HepG2 (cell line): ENCODE measurements around the gene P2RY6. TPM values are rescaled to one million over a fixed set of nuclear protein-coding genes. Genes with fewer than 3 reads are reported as not detected.

Source experiments
- HOXA3 ChIP-seq: sonication (generic); formaldehyde crosslinking; IDR thresholded peaks from 2 replicates; pipeline ENCODE4 v1.5.0; 2020; ENCODE audit warnings: missing genetic modification reagents
- JDP2 ChIP-seq: sonication (generic); formaldehyde crosslinking; IDR thresholded peaks from 2 replicates; pipeline ENCODE4 v1.8.1; 2022; ENCODE audit warnings: missing genetic modification reagents, borderline replicate concordance
- KDM3A ChIP-seq: IDR thresholded peaks from 2 replicates; pipeline ENCODE4 v1.6.1; 2018; ENCODE audit warnings: low read depth, missing compliant biosample characterization
- KDM4B ChIP-seq: sonication (generic); formaldehyde crosslinking; IDR thresholded peaks from 2 replicates; pipeline ENCODE4 v1.4.0; 2020; ENCODE audit warnings: missing genetic modification reagents
- MAFK ChIP-seq, 2 experiments: IDR thresholded peaks in 1 of 2; conservative IDR thresholded peaks in 1 of 2; 2 replicates each; pipeline ENCODE4 v1.6.1; 2011; ENCODE audit warnings: improper control_type of control experiment in 2 of 2, low read length in 2 of 2
- MEF2D ChIP-seq: sonication (generic); formaldehyde crosslinking; IDR thresholded peaks from 2 replicates; pipeline ENCODE4 v1.5.1; 2020; ENCODE audit warnings: mild to moderate bottlenecking, missing genetic modification reagents
- MXD4 ChIP-seq: IDR thresholded peaks from 2 replicates; pipeline ENCODE4 v1.6.1; 2016; ENCODE audit warnings: mild to moderate bottlenecking, missing biosample characterization, missing genetic modification reagents
- NFATC3 ChIP-seq: sonication (generic); formaldehyde crosslinking; IDR thresholded peaks from 2 replicates; pipeline ENCODE4 v1.5.1; 2020; ENCODE audit warnings: mild to moderate bottlenecking, missing genetic modification reagents
- PRDM10 ChIP-seq: sonication (generic); formaldehyde crosslinking; IDR thresholded peaks from 2 replicates; pipeline ENCODE4 v1.4.0; 2020; ENCODE audit warnings: low read depth, missing genetic modification reagents
- RFX1 ChIP-seq: fragments of 450-650 bp; IDR thresholded peaks from 2 replicates; pipeline ENCODE4 v1.6.1; 2017
- SUZ12 ChIP-seq: fragments of 150-350 bp; IDR thresholded peaks from 2 replicates; pipeline ENCODE4 v1.6.1; 2014; ENCODE audit warnings: low read depth, low read length
- YEATS4 ChIP-seq: sonication (generic); formaldehyde crosslinking; IDR thresholded peaks from 2 replicates; pipeline ENCODE4 v1.4.0; 2020; ENCODE audit warnings: missing genetic modification reagents, borderline replicate concordance
- ZFP36 ChIP-seq: fragments of 150-350 bp; IDR thresholded peaks from 2 replicates; pipeline ENCODE4 v1.6.1; 2018; ENCODE audit warnings: borderline replicate concordance, low read length, low read depth; ENCODE audit not compliant: partially characterized antibody
- ZMYM3 ChIP-seq: sonication (generic); formaldehyde crosslinking; IDR thresholded peaks from 2 replicates; pipeline ENCODE4 v1.5.1; 2020; ENCODE audit warnings: mild to moderate bottlenecking, missing genetic modification reagents
- ZNF121 ChIP-seq: sonication (generic); formaldehyde crosslinking; IDR thresholded peaks from 2 replicates; pipeline ENCODE4 v1.5.0; 2020; ENCODE audit warnings: mild to moderate bottlenecking, missing genetic modification reagents
- ZNF281 ChIP-seq: sonication (generic); formaldehyde crosslinking; IDR thresholded peaks from 2 replicates; pipeline ENCODE4 v1.4.0; 2020; ENCODE audit warnings: missing genetic modification reagents, borderline replicate concordance
- ZNF451 ChIP-seq: sonication (generic); formaldehyde crosslinking; IDR thresholded peaks from 2 replicates; pipeline ENCODE4 v1.5.0; 2020; ENCODE audit warnings: mild to moderate bottlenecking, missing genetic modification reagents
- ZNF629 ChIP-seq: sonication (generic); formaldehyde crosslinking; conservative IDR thresholded peaks from 2 replicates; pipeline ENCODE4 v1.5.0; 2020; ENCODE audit warnings: missing genetic modification reagents
- ZNF724P ChIP-seq: sonication (generic); formaldehyde crosslinking; IDR thresholded peaks from 2 replicates; pipeline ENCODE4 v1.8.0; 2022; ENCODE audit warnings: missing genetic modification reagents, borderline replicate concordance
- ZNF747 ChIP-seq: sonication (generic); formaldehyde crosslinking; IDR thresholded peaks from 2 replicates; pipeline ENCODE4 v1.8.1; 2023; ENCODE audit warnings: missing genetic modification reagents, mild to moderate bottlenecking, borderline replicate concordance
- ZNF780A ChIP-seq: sonication (generic); formaldehyde crosslinking; IDR thresholded peaks from 2 replicates; pipeline ENCODE4 v1.8.0; 2022; ENCODE audit warnings: mild to moderate bottlenecking, missing genetic modification reagents, moderate library complexity
- ZNF792 ChIP-seq: IDR thresholded peaks from 2 replicates; pipeline ENCODE4 v1.6.1; 2016
- ZNF841 ChIP-seq: sonication (generic); formaldehyde crosslinking; IDR thresholded peaks from 2 replicates; pipeline ENCODE4 v1.8.1; 2023; ENCODE audit warnings: missing genetic modification reagents, borderline replicate concordance
- ZSCAN29 ChIP-seq: sonication (generic); formaldehyde crosslinking; conservative IDR thresholded peaks from 2 replicates; pipeline ENCODE4 v1.4.0; 2020; ENCODE audit warnings: mild to moderate bottlenecking, missing genetic modification reagents
- polyA plus RNA-seq, 8 experiments: library from polyadenylated mRNA; depleted of rRNA in 3 of 8; stranded (reverse) in 7 of 8; unstranded in 1 of 8; fragments of >200 nt; fragmentation: Illumina TruSeq in 4 of 8; extraction: Trizol in 4 of 8; gene quantifications; 2 replicates each; pipeline versions ENCODE4 v1.2.1 to v1.2.3, GENCODE V29; 2011 to 2016; ENCODE audit warnings: low read depth in 4 of 8, missing spikeins in 1 of 8, mixed read lengths in 1 of 8; ENCODE audit not compliant: insufficient read depth in 1 of 8
- total RNA-seq, 5 experiments: library from RNA; depleted of rRNA; stranded (reverse); fragments of >200 nt; fragmentation: Illumina TruSeq; extraction: Trizol; gene quantifications; 2 replicates each; pipeline ENCODE4 v1.2.3, GENCODE V29; 2016; ENCODE audit warnings: low read depth in 1 of 5

The P2RY6 gene
- total and polyA plus RNA-seq, 2 of the 13 experiments (the other 11 are each of a cell fraction or from before 2014, with no cell fraction given): 0.09 to 0.29 TPM

DNA sequence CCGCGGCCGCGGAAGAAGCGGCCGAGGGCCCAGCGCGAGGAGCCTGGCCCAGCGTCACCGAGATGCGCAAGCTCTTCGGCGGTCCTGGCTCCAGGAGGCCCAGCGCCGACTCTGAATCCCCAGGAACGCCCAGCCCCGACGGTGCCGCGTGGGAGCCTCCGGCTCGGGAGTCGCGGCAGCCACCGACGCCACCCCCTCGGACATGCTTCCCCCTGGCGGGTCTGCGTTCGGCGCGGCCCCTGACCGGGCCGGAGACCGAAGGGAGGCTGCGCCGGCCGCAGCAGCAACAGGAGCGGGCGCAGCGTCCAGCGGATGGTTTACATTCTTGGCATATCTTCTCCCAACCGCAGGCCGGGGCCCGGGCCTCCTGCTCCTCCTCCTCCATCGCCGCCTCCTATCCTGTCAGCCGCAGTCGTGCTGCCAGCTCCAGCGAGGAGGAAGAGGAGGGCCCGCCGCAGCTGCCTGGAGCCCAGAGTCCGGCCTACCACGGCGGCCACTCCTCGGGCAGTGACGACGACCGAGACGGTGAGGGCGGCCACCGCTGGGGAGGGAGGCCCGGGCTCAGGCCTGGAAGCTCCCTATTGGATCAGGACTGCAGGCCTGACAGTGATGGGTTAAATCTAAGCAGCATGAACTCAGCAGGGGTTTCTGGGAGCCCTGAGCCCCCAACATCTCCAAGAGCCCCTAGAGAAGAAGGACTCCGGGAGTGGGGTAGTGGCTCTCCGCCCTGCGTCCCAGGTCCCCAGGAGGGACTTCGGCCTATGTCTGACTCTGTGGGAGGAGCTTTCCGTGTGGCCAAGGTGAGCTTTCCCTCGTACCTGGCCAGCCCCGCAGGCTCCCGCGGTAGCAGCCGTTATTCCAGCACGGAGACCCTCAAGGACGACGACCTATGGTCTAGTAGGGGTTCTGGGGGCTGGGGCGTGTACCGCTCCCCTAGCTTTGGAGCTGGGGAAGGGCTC, 37.1 kb downstream of the P2RY6 start (continued):
- TF ChIP-seq KDM4B (CRISPR knock-in tag): peak; percentile 39; the same call in 1 of the 2 replicates
- TF ChIP-seq MXD4 (CRISPR knock-in tag): peak; percentile 42; the same call in 1 of the 2 replicates
- peak; percentile 71; the same call in 1 of the 2 replicates for TF ChIP-seq ZNF780A (CRISPR knock-in tag)
- no peak; the same call in 1 of the 2 replicates for TF ChIP-seq JDP2 (CRISPR knock-in tag)
- no peak for TF ChIP-seq ZNF451
- peak; percentile 60; the same call in 1 of the 2 replicates for TF ChIP-seq ZNF747 (CRISPR knock-in tag)
- no peak for TF ChIP-seq ZNF724P (CRISPR knock-in tag)
- no peak for TF ChIP-seq ZSCAN29 (CRISPR knock-in tag)
- TF ChIP-seq ZFP36: no peak
- peak; percentile 32; the same call in 1 of the 2 replicates for TF ChIP-seq PRDM10 (CRISPR knock-in tag)
- TF ChIP-seq ZMYM3: no peak; the same call in 1 of the 2 replicates
- TF ChIP-seq KDM3A (CRISPR knock-in tag): 0 out of 2 replicates have a peak, but pooled peaks have one; percentile 62
- no peak for TF ChIP-seq ZNF121
- no peak for TF ChIP-seq YEATS4 (CRISPR knock-in tag)
- no peak; the same call in 1 of the 2 replicates for TF ChIP-seq ZNF841 (CRISPR knock-in tag)
- 0 out of 2 replicates have a peak, but pooled peaks have one; percentile 31 for TF ChIP-seq ZNF629 (CRISPR knock-in tag)
- no peak for TF ChIP-seq MAFK (conservative IDR thresholded peaks at IDR 0.05 in 1 of 2, IDR thresholded peaks at IDR 0.05 in 1 of 2; ENCODE audit: low read length in 2 of 2)
- TF ChIP-seq SUZ12: no peak
- peak; percentile 69; the same call in 1 of the 2 replicates for TF ChIP-seq ZNF792 (CRISPR knock-in tag)
- peak; percentile 80 for TF ChIP-seq MEF2D (CRISPR knock-in tag)
- no peak for TF ChIP-seq RFX1
- TF ChIP-seq NFATC3: peak; percentile 12; the same call in 1 of the 2 replicates
- peak; percentile 51; the same call in 1 of the 2 replicates for TF ChIP-seq ZNF281
- peak; percentile 64; the same call in 1 of the 2 replicates for TF ChIP-seq HOXA3 (CRISPR knock-in tag)
